GM23248 (cell line): ENCODE data around the gene CHST11.

Experiments used
- EZH2 ChIP-seq: fragments of 200-600 bp; sonication (generic); IDR thresholded peaks from 2 replicates; pipeline ENCODE4 v1.6.1; 2018; ENCODE audit warnings: antibody characterized with exemption, mild to moderate bottlenecking; ENCODE audit not compliant: insufficient read depth, poor library complexity, severe bottlenecking
- EZH2phosphoT487 ChIP-seq: fragments of 200-600 bp; sonication (generic); IDR thresholded peaks from 2 replicates; pipeline ENCODE4 v1.6.1; 2018; ENCODE audit warnings: antibody characterized with exemption, moderate library complexity, mild to moderate bottlenecking, low read depth; ENCODE audit not compliant: insufficient read depth

DNA sequence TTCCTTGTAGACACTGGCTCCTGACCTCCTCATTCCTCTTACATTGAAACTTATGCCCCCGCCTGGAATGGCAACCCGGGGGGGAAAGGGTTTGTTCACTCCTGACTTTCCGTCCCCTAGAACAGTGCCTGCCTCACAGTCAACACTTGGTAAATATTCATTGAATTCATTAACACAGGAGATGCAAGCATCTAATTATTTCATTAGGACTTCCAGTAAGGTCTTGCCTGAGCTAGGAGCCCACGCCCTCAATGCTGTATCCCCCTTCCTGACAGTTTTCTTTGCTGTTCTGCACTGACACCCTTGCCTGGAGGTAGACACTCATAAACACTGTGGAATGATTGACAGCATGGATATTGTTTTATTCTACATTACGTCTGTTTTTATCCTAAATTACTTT, 49.3 kb upstream of the CHST11 start:
- TF ChIP-seq EZH2 (no peak), EZH2phosphoT487 (no peak)
